K562 (cell line): Measurements from ENCODE around the gene CRYBG1. TPM values are rescaled to one million over a fixed set of nuclear protein-coding genes. Genes with fewer than 3 reads are reported as not detected.

ENCODE experiments used
- ETV6 ChIP-seq, 3 experiments: fragments of 150-350 bp in 1 of 3; sonication (generic) in 1 of 3; formaldehyde crosslinking in 1 of 3; IDR thresholded peaks; 2 replicates each; pipeline versions ENCODE4 v1.6.1 to v1.8.0; 2014 to 2022; ENCODE audit warnings: borderline replicate concordance in 2 of 3, low read depth in 2 of 3, antibody characterized with exemption in 1 of 3, low read length in 1 of 3, mild to moderate bottlenecking in 1 of 3, missing genetic modification reagents in 1 of 3
- HNRNPK ChIP-seq: fragments of 200-400 bp; formaldehyde crosslinking; IDR thresholded peaks from one replicate; pipeline ENCODE4 v1.6.1; 2018; ENCODE audit warnings: mild to moderate bottlenecking, low read depth, low read length; ENCODE audit not compliant: poor library complexity, severe bottlenecking
- LEF1 ChIP-seq: fragments of 450-650 bp; IDR thresholded peaks from 2 replicates; pipeline ENCODE4 v1.6.1; 2016; ENCODE audit warnings: mild to moderate bottlenecking
- MXI1 ChIP-seq: IDR thresholded peaks from 2 replicates; pipeline ENCODE4 v1.6.1; 2011; ENCODE audit warnings: low read depth, mild to moderate bottlenecking, improper control_type of control experiment, low read length
- RBM25 ChIP-seq: fragments of 200-400 bp; formaldehyde crosslinking; IDR thresholded peaks from 2 replicates; pipeline ENCODE4 v1.6.1; 2018; ENCODE audit warnings: low read length, low read depth, moderate library complexity; ENCODE audit not compliant: severe bottlenecking
- REST ChIP-seq, 2 experiments: fragments of 450-650 bp; formaldehyde crosslinking in 1 of 2; IDR thresholded peaks; 2 replicates each; pipeline versions ENCODE4 v1.4.0 to v1.6.1; 2014 to 2020; ENCODE audit warnings: mild to moderate bottlenecking in 2 of 2, borderline replicate concordance in 1 of 2, low read depth in 1 of 2
- SREBF2 ChIP-seq: sonication (generic); formaldehyde crosslinking; IDR thresholded peaks from 2 replicates; pipeline ENCODE4 v1.4.0; 2020; ENCODE audit warnings: mild to moderate bottlenecking, missing genetic modification reagents
- THRAP3 ChIP-seq: fragments of 450-650 bp; IDR thresholded peaks from 2 replicates; pipeline ENCODE4 v1.6.1; 2016; ENCODE audit warnings: mild to moderate bottlenecking, inconsistent platforms, borderline replicate concordance
- polyA plus RNA-seq, 8 experiments: library from polyadenylated mRNA; depleted of rRNA in 4 of 8; stranded (reverse) in 5 of 8; unstranded in 3 of 8; fragments of >200 nt; fragmentation: Nextera tagmentation in 2 of 8; fragmentation: Illumina TruSeq in 1 of 8; extraction: Ambion mirVana in 2 of 8; extraction: Trizol in 1 of 8; gene quantifications; 2 replicates each; pipeline versions ENCODE4 v1.2.1 to v1.2.3, GENCODE V29; 2011 to 2014; ENCODE audit warnings: inconsistent platforms in 1 of 8, missing spikeins in 1 of 8
- total RNA-seq, 7 experiments: library from RNA; depleted of rRNA in 6 of 7; stranded (reverse); fragments of >200 nt in 6 of 7; fragmentation: Illumina TruSeq in 2 of 7; extraction: Trizol in 2 of 7; gene quantifications; 2 replicates each; pipeline versions ENCODE4 v1.2.1 to v1.2.3, GENCODE V29; 2011 to 2021; ENCODE audit warnings: low replicate concordance in 1 of 7
- TF ChIP-seq, protein P1 (sequence below), 2 experiments: IDR thresholded peaks in 1 of 2; conservative IDR thresholded peaks in 1 of 2; 2 replicates each; pipeline ENCODE4 v1.6.1; 2016; ENCODE audit warnings: low read depth in 2 of 2, mild to moderate bottlenecking in 1 of 2, missing compliant biosample characterization in 1 of 2, missing genetic modification characterization in 1 of 2, moderate library complexity in 1 of 2

CRYBG1 gene
- total and polyA plus RNA-seq, 9 of the 15 experiments (the other 6 are each of a cell fraction or from before 2014, with no cell fraction given): 0.07 to 0.47 (median 0.11) TPM

DNA sequence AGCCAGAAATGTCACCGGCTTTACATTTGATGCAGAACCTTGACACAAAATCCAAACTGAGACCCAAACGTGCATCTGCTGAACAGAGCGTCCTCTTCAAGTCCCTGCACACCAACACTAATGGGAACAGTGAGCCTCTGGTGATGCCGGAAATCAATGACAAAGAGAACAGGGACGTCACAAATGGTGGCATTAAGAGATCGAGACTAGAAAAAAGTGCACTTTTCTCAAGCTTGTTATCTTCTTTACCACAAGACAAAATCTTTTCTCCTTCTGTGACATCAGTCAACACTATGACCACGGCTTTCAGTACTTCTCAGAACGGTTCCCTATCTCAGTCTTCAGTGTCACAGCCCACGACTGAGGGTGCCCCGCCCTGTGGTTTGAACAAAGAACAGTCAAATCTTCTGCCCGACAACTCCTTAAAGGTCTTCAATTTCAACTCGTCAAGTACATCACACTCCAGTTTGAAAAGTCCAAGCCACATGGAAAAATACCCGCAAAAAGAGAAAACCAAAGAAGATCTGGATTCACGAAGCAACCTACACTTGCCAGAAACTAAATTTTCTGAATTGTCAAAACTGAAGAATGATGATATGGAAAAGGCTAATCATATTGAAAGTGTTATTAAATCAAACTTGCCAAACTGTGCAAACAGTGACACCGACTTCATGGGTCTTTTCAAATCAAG, 160.3 kb downstream of the CRYBG1 start (continued):
- no peak for TF ChIP-seq REST (IDR thresholded peaks at IDR 0.05; ENCODE audit: borderline replicate concordance)
- no peak for TF ChIP-seq REST (CRISPR knock-in tag; IDR thresholded peaks at IDR 0.05; ENCODE audit: low read depth)
- TF ChIP-seq SREBF2 (CRISPR knock-in tag): no peak
- 0 out of 2 replicates have a peak, but pooled peaks have one; percentile 17 for TF ChIP-seq THRAP3
- TF ChIP-seq LEF1: peak; percentile 72; the same call in 1 of the 2 replicates
- 0 out of 2 replicates have a peak, but pooled peaks have one; percentile 26 for TF ChIP-seq MXI1
- TF ChIP-seq ETV6 (IDR thresholded peaks at IDR 0.05; ENCODE audit: borderline replicate concordance in 1 of 2, low read depth in 2 of 2, low read length in 1 of 2): no peak
- TF ChIP-seq ETV6 (CRISPR knock-in tag; IDR thresholded peaks at IDR 0.05; ENCODE audit: borderline replicate concordance): no peak
- TF ChIP-seq, protein P1, sequence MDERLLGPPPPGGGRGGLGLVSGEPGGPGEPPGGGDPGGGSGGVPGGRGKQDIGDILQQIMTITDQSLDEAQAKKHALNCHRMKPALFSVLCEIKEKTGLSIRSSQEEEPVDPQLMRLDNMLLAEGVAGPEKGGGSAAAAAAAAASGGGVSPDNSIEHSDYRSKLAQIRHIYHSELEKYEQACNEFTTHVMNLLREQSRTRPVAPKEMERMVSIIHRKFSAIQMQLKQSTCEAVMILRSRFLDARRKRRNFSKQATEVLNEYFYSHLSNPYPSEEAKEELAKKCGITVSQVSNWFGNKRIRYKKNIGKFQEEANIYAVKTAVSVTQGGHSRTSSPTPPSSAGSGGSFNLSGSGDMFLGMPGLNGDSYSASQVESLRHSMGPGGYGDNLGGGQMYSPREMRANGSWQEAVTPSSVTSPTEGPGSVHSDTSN (CRISPR knock-in tag; IDR thresholded peaks at IDR 0.05; ENCODE audit: low read depth): no peak
- TF ChIP-seq, protein P1 (tag; conservative IDR thresholded peaks at IDR 0.05; ENCODE audit: low read depth): peak; percentile 90
- no peak for TF ChIP-seq HNRNPK
- TF ChIP-seq RBM25: no peak
